ENCODE data around the gene CADM2.

DNA sequence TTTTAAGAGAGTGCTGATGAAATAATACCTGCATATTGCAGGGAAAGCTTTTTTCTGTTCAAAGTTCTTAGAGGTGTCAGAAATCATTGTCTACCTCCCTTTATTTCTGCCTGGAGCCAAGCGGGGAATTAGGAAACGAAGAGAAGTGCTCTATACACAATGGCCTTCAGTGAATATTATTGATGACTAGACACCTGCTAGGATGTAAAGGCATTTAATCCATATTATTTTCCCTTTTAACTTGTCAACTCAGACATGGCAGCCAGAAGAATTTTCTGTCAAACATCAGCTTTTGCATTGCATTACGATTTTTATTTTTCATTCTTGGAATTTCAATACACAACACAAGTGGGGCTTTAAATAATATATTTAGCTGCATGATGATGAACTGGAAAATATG is 24.7 kb downstream of the CADM2 start:
- TF ChIP-seq, protein P1, sequence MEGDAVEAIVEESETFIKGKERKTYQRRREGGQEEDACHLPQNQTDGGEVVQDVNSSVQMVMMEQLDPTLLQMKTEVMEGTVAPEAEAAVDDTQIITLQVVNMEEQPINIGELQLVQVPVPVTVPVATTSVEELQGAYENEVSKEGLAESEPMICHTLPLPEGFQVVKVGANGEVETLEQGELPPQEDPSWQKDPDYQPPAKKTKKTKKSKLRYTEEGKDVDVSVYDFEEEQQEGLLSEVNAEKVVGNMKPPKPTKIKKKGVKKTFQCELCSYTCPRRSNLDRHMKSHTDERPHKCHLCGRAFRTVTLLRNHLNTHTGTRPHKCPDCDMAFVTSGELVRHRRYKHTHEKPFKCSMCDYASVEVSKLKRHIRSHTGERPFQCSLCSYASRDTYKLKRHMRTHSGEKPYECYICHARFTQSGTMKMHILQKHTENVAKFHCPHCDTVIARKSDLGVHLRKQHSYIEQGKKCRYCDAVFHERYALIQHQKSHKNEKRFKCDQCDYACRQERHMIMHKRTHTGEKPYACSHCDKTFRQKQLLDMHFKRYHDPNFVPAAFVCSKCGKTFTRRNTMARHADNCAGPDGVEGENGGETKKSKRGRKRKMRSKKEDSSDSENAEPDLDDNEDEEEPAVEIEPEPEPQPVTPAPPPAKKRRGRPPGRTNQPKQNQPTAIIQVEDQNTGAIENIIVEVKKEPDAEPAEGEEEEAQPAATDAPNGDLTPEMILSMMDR (IDR thresholded peaks at IDR 0.05), result no peak
- TF ChIP-seq EP300 (IDR thresholded peaks at IDR 0.05) (no peak), POLR2A (IDR thresholded peaks at IDR 0.05; ENCODE audit: low read depth) (no peak)
